ENCODE measurements around the gene EGFR. TPM values are rescaled to one million over a fixed set of nuclear protein-coding genes. Genes with fewer than 3 reads are reported as not detected.
A peak's percentile ranks its signal among the peaks of the same experiment; 100 is the strongest.

Gene EGFR
- total RNA-seq, 3 donors from 2014 or later = 61.9 to 164 (median 65.0) TPM

DNA sequence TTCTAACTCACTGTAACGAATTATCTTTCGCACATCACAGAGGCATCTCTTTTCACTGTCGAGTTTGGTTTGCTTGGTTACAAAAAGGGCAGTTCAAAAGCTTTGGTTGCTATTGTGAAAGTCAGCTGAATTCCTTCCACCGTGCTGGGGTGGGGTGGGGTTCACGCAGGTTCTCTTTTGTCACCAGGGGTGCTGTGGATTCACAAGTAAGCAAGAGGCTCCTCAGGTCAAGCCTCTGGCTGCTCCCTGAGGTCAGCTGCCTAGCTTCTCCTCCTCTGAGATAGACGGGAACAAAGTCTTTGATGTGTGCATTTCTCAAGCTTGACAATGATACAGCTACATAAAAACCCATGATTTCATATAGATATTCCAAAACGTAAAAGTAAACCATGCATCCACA, 47.7 kb downstream of the EGFR start:
- Histone ChIP-seq H3K36me3 (no peaks in the 10 kb centered on the region), H3K9me3 (no peaks in the 10 kb centered on the region), H3K27ac (peak overlapping the region; percentile 65 to 69), H3K27me3 (no peaks in the 10 kb centered on the region), H3K4me3 (no peak overlapping the region), H3K4me1 (no peaks in the 10 kb centered on the region)
- intact Hi-C loops (cut with DNase I; ENCODE audit: low total_unique reads) = no loop called here
- TF ChIP-seq, protein P1, sequence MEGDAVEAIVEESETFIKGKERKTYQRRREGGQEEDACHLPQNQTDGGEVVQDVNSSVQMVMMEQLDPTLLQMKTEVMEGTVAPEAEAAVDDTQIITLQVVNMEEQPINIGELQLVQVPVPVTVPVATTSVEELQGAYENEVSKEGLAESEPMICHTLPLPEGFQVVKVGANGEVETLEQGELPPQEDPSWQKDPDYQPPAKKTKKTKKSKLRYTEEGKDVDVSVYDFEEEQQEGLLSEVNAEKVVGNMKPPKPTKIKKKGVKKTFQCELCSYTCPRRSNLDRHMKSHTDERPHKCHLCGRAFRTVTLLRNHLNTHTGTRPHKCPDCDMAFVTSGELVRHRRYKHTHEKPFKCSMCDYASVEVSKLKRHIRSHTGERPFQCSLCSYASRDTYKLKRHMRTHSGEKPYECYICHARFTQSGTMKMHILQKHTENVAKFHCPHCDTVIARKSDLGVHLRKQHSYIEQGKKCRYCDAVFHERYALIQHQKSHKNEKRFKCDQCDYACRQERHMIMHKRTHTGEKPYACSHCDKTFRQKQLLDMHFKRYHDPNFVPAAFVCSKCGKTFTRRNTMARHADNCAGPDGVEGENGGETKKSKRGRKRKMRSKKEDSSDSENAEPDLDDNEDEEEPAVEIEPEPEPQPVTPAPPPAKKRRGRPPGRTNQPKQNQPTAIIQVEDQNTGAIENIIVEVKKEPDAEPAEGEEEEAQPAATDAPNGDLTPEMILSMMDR (IDR thresholded peaks at IDR 0.05) = no peak
- TF ChIP-seq POLR2AphosphoS5 (IDR thresholded peaks at IDR 0.05) (no peak), POLR2A (IDR thresholded peaks at IDR 0.05) (no peak)
- DNase-seq (ENCODE audit: low spot score in 2 of 2) = no peak

DNA sequence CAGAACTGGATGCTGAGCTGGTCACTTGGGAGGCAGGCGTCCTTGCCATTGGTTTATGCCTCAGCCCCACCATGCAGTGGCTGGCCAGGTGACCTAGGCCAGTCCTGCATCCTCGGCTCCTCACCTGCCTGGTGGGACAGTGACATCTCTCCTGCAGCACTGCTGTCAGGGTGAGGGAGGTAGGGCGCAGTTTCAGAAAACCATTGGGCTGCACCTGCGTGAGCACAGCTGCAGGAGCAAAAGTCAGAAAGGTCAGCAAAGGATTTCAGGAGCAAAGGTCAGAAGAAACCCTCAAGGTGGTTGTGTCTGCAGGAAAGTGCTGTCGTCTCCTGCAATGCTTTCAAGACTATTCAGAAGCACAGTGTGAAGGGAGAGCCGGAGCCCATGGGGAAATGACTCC, 48.1 kb downstream of the EGFR start:
- H3K4me1 ChIP-seq = no peaks in the 10 kb centered on the region
- TF ChIP-seq POLR2A (IDR thresholded peaks at IDR 0.05) (no peak), POLR2AphosphoS5 (IDR thresholded peaks at IDR 0.05) (no peak)
- TF ChIP-seq, protein P1 (IDR thresholded peaks at IDR 0.05) = no peak

DNA sequence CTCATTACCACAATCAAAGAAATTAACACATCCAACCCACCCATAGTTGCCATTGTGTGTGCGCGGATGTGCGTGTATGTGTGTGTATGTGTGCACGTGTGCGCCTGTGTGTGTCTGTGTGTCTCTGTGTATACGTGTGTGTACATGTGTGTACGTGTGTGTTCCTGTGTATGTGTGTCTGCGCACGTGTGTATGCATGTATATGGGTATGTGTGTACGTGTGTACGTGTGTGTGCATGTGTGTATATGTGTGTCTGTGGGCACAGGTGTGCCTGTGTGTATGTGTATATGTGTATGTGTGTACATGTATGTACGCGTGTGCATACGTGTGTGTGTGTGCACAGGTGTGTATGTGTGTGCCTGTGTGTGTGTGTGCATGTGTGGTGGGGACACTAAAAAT, 48.9 kb downstream of the EGFR start:
- TF ChIP-seq POLR2AphosphoS5 (IDR thresholded peaks at IDR 0.05) (no peak), POLR2A (IDR thresholded peaks at IDR 0.05) (no peak)
- TF ChIP-seq, protein P1 (IDR thresholded peaks at IDR 0.05) = no peak
- intact Hi-C loops (cut with DNase I; ENCODE audit: low total_unique reads) = no loop called here
- Histone ChIP-seq H3K36me3 (no peaks in the 10 kb centered on the region), H3K27ac (no peak overlapping the region), H3K4me1 (no peaks in the 10 kb centered on the region), H3K27me3 (no peaks in the 10 kb centered on the region), H3K4me3 (no peak overlapping the region), H3K9me3 (no peaks in the 10 kb centered on the region)
- no peak for DNase-seq (ENCODE audit: low spot score in 2 of 2)

More for the DNA sequence above, 48.1 kb downstream of the EGFR start:
- Histone ChIP-seq H3K4me3 (no peak overlapping the region), H3K36me3 (no peaks in the 10 kb centered on the region), H3K27ac (peak overlapping the region in 1 of 2 donors; percentile 65), H3K9me3 (no peaks in the 10 kb centered on the region), H3K27me3 (no peaks in the 10 kb centered on the region)
- DNase-seq (ENCODE audit: low spot score in 2 of 2) = no peak
- intact Hi-C loops (cut with DNase I; ENCODE audit: low total_unique reads) = no loop called here

DNA sequence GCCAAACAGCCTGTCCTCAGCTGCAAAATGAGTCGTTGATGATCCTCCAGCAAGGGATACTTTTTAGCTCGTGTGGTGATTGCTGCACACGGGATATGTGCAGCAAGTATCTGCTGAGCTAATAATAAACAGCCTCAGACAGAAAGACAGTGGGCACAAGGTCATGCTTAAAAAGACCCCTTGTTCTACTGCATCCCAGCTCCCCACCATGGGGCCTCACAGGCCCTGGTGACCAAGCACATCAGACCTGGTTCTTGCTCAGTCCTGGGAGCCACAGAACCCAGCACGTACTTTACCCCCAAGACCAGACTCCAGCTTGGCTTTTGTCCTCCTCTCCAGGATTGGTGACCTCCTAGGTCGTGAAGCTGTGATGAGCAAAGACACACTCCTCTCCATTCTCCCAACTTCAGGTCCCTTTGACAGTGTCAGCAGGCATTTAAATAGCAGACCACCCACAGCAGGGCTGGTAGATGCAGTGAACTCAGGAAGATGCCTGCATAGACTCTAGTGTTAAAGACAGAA, 50.5 kb downstream of the EGFR start:
- Histone ChIP-seq H3K27ac (no peak overlapping the region), H3K4me3 (no peak overlapping the region), H3K27me3 (no peaks in the 10 kb centered on the region), H3K4me1 (no peaks in the 10 kb centered on the region), H3K36me3 (no peaks in the 10 kb centered on the region), H3K9me3 (no peaks in the 10 kb centered on the region)
- intact Hi-C loops (cut with DNase I; ENCODE audit: low total_unique reads) = no loop called here
- no peak for DNase-seq (ENCODE audit: low spot score in 2 of 2)
- TF ChIP-seq POLR2A (IDR thresholded peaks at IDR 0.05) (no peak), POLR2AphosphoS5 (IDR thresholded peaks at IDR 0.05) (no peak)
- TF ChIP-seq, protein P1 (IDR thresholded peaks at IDR 0.05) = no peak

DNA sequence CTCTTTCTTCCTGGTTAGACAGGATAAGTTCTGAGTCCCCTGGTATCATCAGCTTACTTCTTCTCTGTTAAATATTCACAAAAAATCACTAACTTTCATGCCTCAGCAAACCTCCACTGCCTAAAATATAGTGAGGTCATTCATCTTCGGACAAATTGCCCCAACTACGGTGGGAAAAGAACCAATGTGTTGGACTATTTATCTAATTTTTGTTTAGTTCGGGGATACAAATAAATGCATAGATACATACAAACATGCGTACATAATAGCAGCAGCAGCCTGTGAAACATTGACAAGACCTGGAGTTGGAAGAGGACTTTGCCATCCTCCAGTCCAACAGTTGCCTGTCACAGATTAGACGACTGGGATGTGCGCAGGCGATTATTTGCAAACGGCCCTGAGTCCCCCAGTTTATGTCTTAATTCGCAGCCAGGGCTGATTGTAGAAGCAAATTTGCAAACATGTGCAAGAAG, 51.5 kb downstream of the EGFR start:
- Histone ChIP-seq H3K36me3 (no peaks in the 10 kb centered on the region), H3K9me3 (no peaks in the 10 kb centered on the region), H3K27me3 (no peaks in the 10 kb centered on the region), H3K4me1 (no peaks in the 10 kb centered on the region), H3K27ac (peak overlapping the region in 1 of 2 donors; percentile 76), H3K4me3 (no peak overlapping the region)
- TF ChIP-seq, protein P1 (IDR thresholded peaks at IDR 0.05) = no peak
- intact Hi-C loops (cut with DNase I; ENCODE audit: low total_unique reads) = no loop called here
- no peak for DNase-seq (ENCODE audit: low spot score in 2 of 2)

All from breast epithelium (tissue), 4 donors.